Gastrocnemius medialis (tissue), 4 donors: ENCODE data around the gene NUB1. TPM values are rescaled to one million over a fixed set of nuclear protein-coding genes. Genes with fewer than 3 reads are reported as not detected.

Experiments
- ATAC-seq, 2 donors: fragments of 150-250 bp; one replicate each; pipeline ENCODE4 v1.9.1; 2016
- DNase-seq, 2 donors: peaks; one replicate each; pipeline ENCODE4 v3.0.0-alpha.2; 2019
- H3K27ac ChIP-seq, 4 donors: fragments of 200-600 bp; sonication (generic); 1 replicate in 1 of 4; 2 replicates in 3 of 4; pipeline ENCODE4 v1.5.1; 2016 to 2018; ENCODE audit warnings: mild to moderate bottlenecking in 2 of 4, moderate library complexity in 1 of 4
- H3K27me3 ChIP-seq, 3 donors: fragments of 200-600 bp; sonication (generic) in 2 of 3; 1 replicate in 1 of 3; 2 replicates in 2 of 3; pipeline versions ENCODE4 v1.5.1 to v1.6.0; 2016 to 2019; ENCODE audit warnings: mild to moderate bottlenecking in 1 of 3, moderate library complexity in 1 of 3
- H3K36me3 ChIP-seq, 2 donors: fragments of 200-600 bp; sonication (generic) in 1 of 2; one replicate each; pipeline ENCODE4 v1.5.1; 2017 to 2018
- H3K4me1 ChIP-seq, 2 donors: fragments of 200-600 bp; sonication (generic) in 1 of 2; one replicate each; pipeline ENCODE4 v1.5.1; 2016 to 2017; ENCODE audit warnings: mild to moderate bottlenecking in 2 of 2
- H3K4me3 ChIP-seq, 4 donors: fragments of 200-600 bp; sonication (generic) in 3 of 4; 1 replicate in 1 of 4; 2 replicates in 3 of 4; pipeline ENCODE4 v1.5.1; 2016 to 2019; ENCODE audit warnings: mild to moderate bottlenecking in 2 of 4
- H3K9me3 ChIP-seq, 3 donors: fragments of 200-600 bp; sonication (generic) in 2 of 3; 1 replicate in 1 of 3; 2 replicates in 2 of 3; pipeline ENCODE4 v1.5.1; 2016 to 2019
- CTCF ChIP-seq, 5 experiments: fragments of 450-650 bp in 3 of 5; fragments of 200-600 bp in 2 of 5; sonication (generic) in 2 of 5; IDR thresholded peaks in 4 of 5; conservative IDR thresholded peaks in 1 of 5; 1 replicate in 4 of 5; 2 replicates in 1 of 5; pipeline ENCODE4 v1.5.1; 2016 to 2019; ENCODE audit warnings: antibody characterized with exemption in 5 of 5, mild to moderate bottlenecking in 3 of 5, moderate library complexity in 3 of 5
- POLR2A ChIP-seq, 2 donors: fragments of 450-650 bp; IDR thresholded peaks; one replicate each; pipeline ENCODE4 v1.6.1; 2017; ENCODE audit warnings: antibody characterized with exemption in 2 of 2, mild to moderate bottlenecking in 2 of 2, moderate library complexity in 2 of 2
- in situ Hi-C, 4 donors: fragments of 200-750 bp; cut with MboI; loops; one replicate each; pipeline versions ENCODE4 v1.15.0 to v1.8.0; 2017; ENCODE audit warnings: low sequenced_read_pairs in 4 of 4
- intact Hi-C: fragments of 100-400 bp; cut with DNase I; formaldehyde crosslinking; loops from one replicate; pipeline ENCODE4 v1.15.1; 2023; ENCODE audit warnings: low total_unique reads
- total RNA-seq, 4 donors: library from RNA; depleted of rRNA; stranded (reverse); fragments of >200 nt; gene quantifications; one replicate each; pipeline versions ENCODE4 v1.1.0 to v1.2.3, GENCODE V29; 2016

The NUB1 gene
- total RNA-seq, 4 donors from 2014 or later, result 45.3 to 59.0 (median 49.7) TPM

DNA sequence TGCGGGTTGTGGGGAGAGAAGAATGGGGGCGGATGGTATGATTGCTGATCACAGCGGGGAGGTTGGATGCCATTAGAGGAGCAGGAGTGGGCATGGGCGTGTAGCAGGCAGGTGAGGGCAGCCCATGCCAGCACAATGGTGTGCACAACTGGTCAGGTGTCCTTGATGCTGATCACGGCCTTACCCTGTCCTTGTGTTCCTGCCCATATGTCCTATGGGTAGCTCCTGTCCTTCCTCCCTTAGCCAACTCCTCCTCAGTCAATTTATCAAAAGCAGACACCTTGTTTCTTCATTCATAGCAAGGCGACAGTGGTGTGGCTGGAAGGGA is 37.5 kb downstream of the NUB1 start:
- H3K36me3 ChIP-seq, result peaks cover 0 to 42% of the 10 kb centered on the region in 2 donors

DNA sequence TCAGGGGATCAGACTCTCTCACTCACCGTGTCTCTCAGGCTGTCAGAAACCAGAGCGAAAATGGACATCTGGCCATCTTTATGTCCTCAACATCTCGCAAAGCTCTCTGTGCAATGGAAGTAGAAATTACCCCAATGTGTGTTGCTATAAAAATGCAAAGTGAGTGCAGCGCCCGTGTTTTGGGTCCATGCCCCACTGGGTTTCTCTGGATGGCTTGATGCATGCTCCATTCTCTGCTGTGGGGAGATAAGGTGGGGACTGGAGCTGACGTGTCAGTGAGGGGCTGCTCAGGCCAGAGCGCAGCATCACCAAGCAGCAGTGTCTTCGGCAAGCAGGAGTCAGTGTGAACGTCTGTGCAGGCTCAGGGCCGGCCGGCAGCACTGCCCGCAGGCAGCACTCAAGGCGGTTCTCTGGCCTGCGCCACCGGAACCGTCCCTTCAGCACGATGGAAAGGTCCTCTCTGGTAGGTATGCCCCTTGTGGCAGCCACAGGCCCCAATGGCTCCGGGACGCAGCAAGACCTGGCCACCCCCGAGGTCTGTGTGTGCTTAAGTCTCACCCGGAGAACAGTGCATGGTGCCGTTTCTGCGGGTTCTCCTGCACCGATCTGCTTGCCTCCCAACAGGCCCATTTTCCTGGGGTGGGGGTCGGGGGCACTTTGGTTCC is 38.1 kb downstream of the NUB1 start:
- in situ Hi-C loops, result no loop called here
- no peaks in the 10 kb centered on the region for H3K9me3 ChIP-seq
- DNase-seq (no peak), ATAC-seq (no peak)
- intact Hi-C loops, result no loop called here
- no peak overlapping the region for H3K4me3 ChIP-seq
- TF ChIP-seq POLR2A (IDR thresholded peaks at IDR 0.05), result no peak
- no peak for TF ChIP-seq CTCF (IDR thresholded peaks at IDR 0.05 in 4 of 5, conservative IDR thresholded peaks at IDR 0.05 in 1 of 5)
- no peak overlapping the region for H3K27ac ChIP-seq
- H3K36me3 ChIP-seq, result peaks cover 0 to 37% of the 10 kb centered on the region in 2 donors
- peaks cover 25 to 27% (median 26%) of the 10 kb centered on the region in 3 donors for H3K27me3 ChIP-seq
- H3K4me1 ChIP-seq, result peaks cover 0 to 11% of the 10 kb centered on the region in 2 donors

More for the DNA sequence above, 37.5 kb downstream of the NUB1 start:
- ATAC-seq, result no peak
- Histone ChIP-seq H3K27me3 (peaks cover 24 to 27% (median 24%) of the 10 kb centered on the region in 3 donors), H3K27ac (no peak overlapping the region), H3K9me3 (no peaks in the 10 kb centered on the region), H3K4me1 (peaks cover 0 to 11% of the 10 kb centered on the region in 2 donors), H3K4me3 (no peak overlapping the region)
- intact Hi-C loops (no loop called here), in situ Hi-C loops (no loop called here)
- no peak for DNase-seq
- TF ChIP-seq CTCF (IDR thresholded peaks at IDR 0.05 in 4 of 5, conservative IDR thresholded peaks at IDR 0.05 in 1 of 5), result no peak
- TF ChIP-seq POLR2A (IDR thresholded peaks at IDR 0.05), result no peak

- H3K27me3 ChIP-seq, result peaks cover 26 to 28% (median 26%) of the 10 kb centered on the region in 3 donors
- in situ Hi-C loops, result no loop called here
These were observed 38.8 kb downstream of the NUB1 start for GRCh38 chr7:151380199-151381097.

DNA sequence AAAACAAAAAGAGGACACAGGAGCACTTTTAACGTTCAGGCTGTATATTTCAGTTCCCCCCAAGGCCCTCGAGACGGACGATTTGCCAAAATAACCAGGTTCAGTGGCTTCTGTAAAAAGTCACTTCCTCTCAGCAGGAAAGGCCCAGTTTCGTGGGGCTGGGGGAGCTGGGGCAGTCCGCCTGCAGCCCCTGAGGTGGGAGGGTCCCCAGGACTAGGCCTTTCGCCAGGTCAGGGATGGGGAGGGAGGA is 39.4 kb downstream of the NUB1 start:
- no peak for TF ChIP-seq POLR2A (IDR thresholded peaks at IDR 0.05)
- no peak for TF ChIP-seq CTCF (IDR thresholded peaks at IDR 0.05 in 4 of 5, conservative IDR thresholded peaks at IDR 0.05 in 1 of 5)
- peaks cover 26 to 32% (median 26%) of the 10 kb centered on the region in 3 donors for H3K27me3 ChIP-seq
- intact Hi-C loops, result no loop called here
- H3K4me3 ChIP-seq, result peak overlapping the region in 1 of 4 donors; percentile 13
- no peak overlapping the region for H3K27ac ChIP-seq
- peaks cover 0 to 23% of the 10 kb centered on the region in 2 donors for H3K36me3 ChIP-seq
- H3K4me1 ChIP-seq, result peaks cover 0 to 11% of the 10 kb centered on the region in 2 donors
- ATAC-seq (no peak), DNase-seq (no peak)
- in situ Hi-C loops, result no loop called here
- H3K9me3 ChIP-seq, result no peaks in the 10 kb centered on the region

More at GRCh38 chr7:151380199-151381097, 38.8 kb downstream of the NUB1 start:
- Histone ChIP-seq H3K4me1 (peaks cover 0 to 11% of the 10 kb centered on the region in 2 donors), H3K4me3 (no peak overlapping the region), H3K36me3 (peaks cover 0 to 29% of the 10 kb centered on the region in 2 donors), H3K27ac (no peak overlapping the region), H3K9me3 (no peaks in the 10 kb centered on the region)
- ATAC-seq (no peak), DNase-seq (no peak)
- TF ChIP-seq CTCF (IDR thresholded peaks at IDR 0.05 in 4 of 5, conservative IDR thresholded peaks at IDR 0.05 in 1 of 5) (no peak), POLR2A (IDR thresholded peaks at IDR 0.05) (no peak)
- intact Hi-C loops, result no loop called here
